ENCODE measurements around the gene PLB1.

DNA sequence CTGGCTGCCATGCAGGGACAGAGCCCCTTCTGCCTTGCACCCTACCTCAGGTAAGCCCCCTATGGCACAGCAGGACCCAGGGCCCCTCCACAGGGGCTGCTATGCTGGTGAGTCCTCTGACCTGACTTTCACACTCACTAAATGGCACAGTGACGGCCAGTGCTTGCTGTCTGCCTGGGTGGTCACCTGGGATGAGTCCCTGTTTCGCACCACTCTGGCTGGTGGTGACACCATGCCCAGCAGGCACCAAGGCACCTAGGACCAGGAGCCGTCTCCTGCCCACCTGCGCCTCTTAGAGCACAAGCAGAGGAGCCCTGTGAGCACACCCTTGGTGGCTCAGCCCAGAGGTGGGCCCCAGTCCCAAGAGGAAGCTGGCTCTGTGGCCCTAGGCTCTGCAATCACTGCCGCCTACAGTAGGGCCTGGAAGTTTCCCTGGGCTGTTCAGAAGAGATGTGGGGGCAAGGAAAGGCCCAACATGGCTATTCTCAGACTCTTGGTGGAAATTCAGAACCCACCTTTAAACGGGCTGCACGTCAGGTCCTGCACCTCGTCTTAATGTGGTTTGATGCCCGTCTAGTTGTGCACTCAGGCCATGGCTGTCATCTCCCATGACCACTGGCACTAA is 96.0 kb downstream of the PLB1 start:
- no peak for TF ChIP-seq POLR2AphosphoS5 (IDR thresholded peaks at IDR 0.05)
- TF ChIP-seq, protein P1, sequence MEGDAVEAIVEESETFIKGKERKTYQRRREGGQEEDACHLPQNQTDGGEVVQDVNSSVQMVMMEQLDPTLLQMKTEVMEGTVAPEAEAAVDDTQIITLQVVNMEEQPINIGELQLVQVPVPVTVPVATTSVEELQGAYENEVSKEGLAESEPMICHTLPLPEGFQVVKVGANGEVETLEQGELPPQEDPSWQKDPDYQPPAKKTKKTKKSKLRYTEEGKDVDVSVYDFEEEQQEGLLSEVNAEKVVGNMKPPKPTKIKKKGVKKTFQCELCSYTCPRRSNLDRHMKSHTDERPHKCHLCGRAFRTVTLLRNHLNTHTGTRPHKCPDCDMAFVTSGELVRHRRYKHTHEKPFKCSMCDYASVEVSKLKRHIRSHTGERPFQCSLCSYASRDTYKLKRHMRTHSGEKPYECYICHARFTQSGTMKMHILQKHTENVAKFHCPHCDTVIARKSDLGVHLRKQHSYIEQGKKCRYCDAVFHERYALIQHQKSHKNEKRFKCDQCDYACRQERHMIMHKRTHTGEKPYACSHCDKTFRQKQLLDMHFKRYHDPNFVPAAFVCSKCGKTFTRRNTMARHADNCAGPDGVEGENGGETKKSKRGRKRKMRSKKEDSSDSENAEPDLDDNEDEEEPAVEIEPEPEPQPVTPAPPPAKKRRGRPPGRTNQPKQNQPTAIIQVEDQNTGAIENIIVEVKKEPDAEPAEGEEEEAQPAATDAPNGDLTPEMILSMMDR (IDR thresholded peaks at IDR 0.05): no peak
- TF ChIP-seq POLR2A (IDR thresholded peaks at IDR 0.05): no peak

Measured in prostate gland (tissue), 2 donors.